A549 treated with GW870086 at 1 μM for 4 hours (cell line): ENCODE data around the gene PRSS22. TPM values are rescaled to one million over a fixed set of nuclear protein-coding genes. Genes with fewer than 3 reads are reported as not detected.

Source experiments
- total RNA-seq: library from RNA; stranded (reverse); fragments of 200-300 nt; extraction: Qiagen RNA extraction; gene quantifications from 5 replicates; pipeline ENCODE4 v1.2.3, GENCODE V29; 2022; ENCODE audit warnings: low read depth

The PRSS22 gene
- 0.39 to 1.4 TPM (median 1.3 TPM) in 5 replicates for total RNA-seq

DNA sequence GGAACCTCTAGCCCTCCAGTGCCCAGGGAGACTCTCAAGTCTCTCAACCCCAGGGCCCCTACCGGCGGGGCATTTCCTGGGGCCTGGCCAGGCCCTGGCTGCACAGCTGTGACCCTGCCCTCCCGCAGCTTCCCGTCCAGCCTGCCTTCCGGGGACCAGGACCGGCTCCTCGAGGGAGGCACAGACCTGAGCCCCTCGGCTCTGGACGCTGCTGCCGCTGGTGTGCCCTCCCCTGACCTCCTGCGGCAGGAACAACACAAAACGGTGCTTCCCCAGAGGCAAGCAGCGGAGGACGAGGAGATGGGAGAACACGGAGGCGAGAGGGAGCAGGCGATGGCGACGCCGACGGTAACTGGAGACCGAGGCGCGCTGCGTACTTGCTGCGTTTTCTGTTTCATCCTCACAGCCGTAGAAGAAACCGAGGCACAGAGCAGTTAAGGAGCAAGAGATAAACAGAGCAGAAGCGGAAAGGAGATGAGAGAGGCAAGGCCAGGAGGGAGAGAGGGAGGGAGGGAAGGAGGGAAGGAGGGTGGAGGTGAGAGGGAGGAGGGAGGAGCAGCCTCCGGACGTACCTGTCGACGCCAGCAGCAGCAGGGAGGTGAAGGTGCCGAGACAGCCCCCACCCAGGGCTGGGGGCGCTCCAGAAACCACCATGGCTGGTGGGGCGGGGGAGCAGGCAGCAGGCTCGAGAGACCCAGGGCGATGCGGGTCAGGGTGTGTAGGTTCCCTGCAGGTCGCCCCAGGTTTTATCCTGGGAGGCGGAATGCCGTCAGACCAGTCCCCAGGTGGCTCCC lies at the start of gene PRSS22:
Gene PRSS22 (minus strand): TSS at position 720 of the 794 bp plus-strand sequence. CDS start 66 bp downstream, at position 654.

DNA sequence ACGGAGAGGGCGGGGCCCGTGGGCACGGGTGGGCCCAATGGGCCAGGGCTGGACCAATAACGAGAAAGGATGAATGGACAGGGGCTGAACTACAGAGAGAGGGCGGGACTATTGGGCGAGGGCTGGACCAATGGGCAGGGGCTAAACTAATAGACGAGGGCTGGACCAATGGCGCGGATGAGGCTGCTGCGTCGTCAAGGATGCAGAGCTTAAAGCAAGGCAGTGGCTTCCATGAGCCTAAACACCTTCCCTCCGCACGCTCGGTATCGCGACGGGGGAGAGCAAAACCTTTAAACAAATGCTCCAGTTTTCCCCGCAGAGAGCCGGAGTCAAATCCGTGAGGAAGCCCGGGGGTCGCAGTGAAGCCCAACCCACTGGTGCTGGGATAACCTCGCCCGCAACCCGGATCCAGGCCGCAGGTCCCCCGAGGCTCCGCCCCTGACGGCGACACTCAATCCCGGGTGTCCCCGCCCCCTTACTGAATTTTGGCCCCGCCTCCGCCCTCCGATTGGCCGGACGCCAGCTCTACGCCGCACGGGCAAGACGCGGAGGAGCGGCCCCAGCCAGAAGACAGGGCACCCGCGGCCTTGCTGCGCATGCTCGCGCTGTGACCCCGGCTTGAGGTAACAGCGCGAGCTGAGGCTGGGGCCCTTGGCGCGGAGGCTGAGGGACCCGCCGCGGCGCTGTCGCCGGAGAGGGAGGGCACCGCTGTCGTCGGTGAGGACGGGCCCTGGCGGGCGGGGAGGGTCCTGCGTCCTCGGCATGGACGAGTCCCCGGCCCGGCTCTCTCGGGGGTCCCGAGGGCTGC lies 24.9 kb upstream of the PRSS22 start, which contains the start of gene FLYWCH2:
Gene FLYWCH2 (plus strand): TSS at position 566 of the 808 bp plus-strand sequence. CDS start 13,235 bp downstream, outside the sequence.

GRCh38 chr16:2829501-2830354 lies 28.2 kb downstream of the PRSS22 start, which contains the start of gene ZG16B:
TSS of gene ZG16B (plus strand) at chr16:2830303. CDS start at chr16:2830442, 139 bp downstream.

GRCh38 chr16:2816751-2817339 lies 41.1 kb downstream of the PRSS22 start, which contains the start of gene PRSS21:
TSS of gene PRSS21 (plus strand) at chr16:2817237. CDS start at chr16:2817269, 32 bp downstream.

Other genes with a start within 250 kb of the PRSS22 start
- gene KCTD5, start 175.6 kb downstream of the PRSS22 start, total RNA-seq, result 36.0 to 45.0 TPM (median 43.8 TPM) in 5 replicates
- gene PRSS27, start 137.9 kb downstream of the PRSS22 start, total RNA-seq, result 0.71 to 1.9 TPM (median 1.3 TPM) in 5 replicates
- 305 to 408 TPM (median 384 TPM) in 5 replicates for gene SRRM2, start 105.5 kb downstream of the PRSS22 start, total RNA-seq
- 488 to 558 TPM (median 510 TPM) in 5 replicates for gene ELOB, start 80.9 kb downstream of the PRSS22 start, total RNA-seq
- not detected in 5 replicates for gene PRSS33, start 70.6 kb downstream of the PRSS22 start, total RNA-seq
- not detected in 5 replicates for gene PRSS41, start 59.7 kb downstream of the PRSS22 start, total RNA-seq
- gene PRSS21, start 40.9 kb downstream of the PRSS22 start, total RNA-seq, result 0.15 TPM in 1 of 5 replicates, not detected in the others
- 0.61 to 1.3 TPM (median 1.00 TPM) in 5 replicates for gene ZG16B, start 27.9 kb downstream of the PRSS22 start, total RNA-seq
- 46.6 to 54.3 TPM (median 52.3 TPM) in 5 replicates for gene FLYWCH2, start 25.0 kb upstream of the PRSS22 start, total RNA-seq
- 19.4 to 31.3 TPM (median 26.1 TPM) in 5 replicates for gene FLYWCH1, start 53.8 kb upstream of the PRSS22 start, total RNA-seq
- 1.3 to 3.0 TPM (median 2.3 TPM) in 5 replicates for gene KREMEN2, start 106.1 kb upstream of the PRSS22 start, total RNA-seq
- gene PAQR4, start 111.2 kb upstream of the PRSS22 start, total RNA-seq, result 32.0 to 45.1 TPM (median 41.2 TPM) in 5 replicates
- 65.1 to 89.9 TPM (median 84.9 TPM) in 5 replicates for gene PKMYT1, start 122.3 kb upstream of the PRSS22 start, total RNA-seq
- 0.23 to 0.48 TPM (median 0.29 TPM) in 5 replicates for gene CLDN9, start 154.8 kb upstream of the PRSS22 start, total RNA-seq
- 0.24 to 0.57 TPM (median 0.48 TPM) in 5 replicates for gene CLDN6, start 160.0 kb upstream of the PRSS22 start, total RNA-seq
- gene TNFRSF12A, start 162.2 kb upstream of the PRSS22 start, total RNA-seq, result 446 to 645 TPM (median 558 TPM) in 5 replicates
- 212 to 248 TPM (median 240 TPM) in 5 replicates for gene HCFC1R1, start 165.8 kb upstream of the PRSS22 start, total RNA-seq
- gene THOC6, start 165.9 kb upstream of the PRSS22 start, total RNA-seq, result 25.3 to 35.1 TPM (median 31.9 TPM) in 5 replicates
- not detected in 5 replicates for gene BICDL2, start 178.8 kb upstream of the PRSS22 start, total RNA-seq
- 0.81 to 1.2 TPM (median 0.90 TPM) in 5 replicates for gene MMP25, start 188.4 kb upstream of the PRSS22 start, total RNA-seq
- 21.6 to 35.8 TPM (median 29.8 TPM) in 5 replicates for gene IL32, start 207.5 kb upstream of the PRSS22 start, total RNA-seq
- 0.33 TPM in 1 of 5 replicates, not detected in the others for gene ZSCAN10, start 241.1 kb upstream of the PRSS22 start, total RNA-seq